ENCODE results near the gene CAPN11. TPM values are rescaled to one million over a fixed set of nuclear protein-coding genes. Genes with fewer than 3 reads are reported as not detected.

CAPN11 gene
- total and polyA plus RNA-seq, 2 experiments from 2014 or later, result 1.1 to 1.7 TPM

DNA sequence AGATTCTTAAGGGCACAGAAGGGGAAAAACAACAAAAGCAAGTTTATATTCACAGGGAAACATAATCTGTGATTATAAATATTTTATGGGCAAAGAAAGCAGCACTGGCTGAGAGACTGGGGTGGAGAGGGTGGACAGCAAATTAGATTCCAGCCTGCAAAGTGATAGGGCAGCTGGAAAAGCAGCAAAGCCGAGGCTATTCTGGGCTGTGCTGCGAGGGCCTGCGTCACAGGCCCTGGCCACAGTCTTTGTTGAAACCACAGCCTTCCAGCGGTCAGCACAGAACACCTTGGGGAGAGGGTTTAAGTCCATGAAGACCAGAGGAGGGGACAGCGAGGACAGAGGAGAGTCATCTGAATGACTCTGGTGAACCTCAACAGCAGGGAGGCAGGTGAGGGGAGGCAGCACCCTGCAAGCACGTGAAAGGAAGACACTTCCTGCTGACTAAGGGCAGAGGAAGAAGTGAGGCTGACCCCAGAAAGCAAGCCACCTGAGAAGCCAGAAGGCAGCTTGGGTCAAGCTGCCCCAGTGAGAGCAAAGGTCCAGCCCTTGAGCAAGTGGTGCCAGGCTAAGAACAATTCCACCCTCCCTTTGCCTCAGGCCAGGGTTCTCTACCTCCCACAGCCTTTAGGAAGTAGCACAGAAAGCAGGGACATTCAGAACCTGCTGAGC is 48.5 kb upstream of the CAPN11 start:
- H3K36me3 ChIP-seq (ENCODE audit: insufficient read depth), result peaks cover 40% of the 10 kb centered on the region
- peaks cover 19% of the 10 kb centered on the region for H4K20me1 ChIP-seq (replicated peaks; ENCODE audit: insufficient read depth)
- peaks cover 29% of the 10 kb centered on the region for H3K79me2 ChIP-seq (replicated peaks; ENCODE audit: insufficient read depth)
- Mint-ChIP-seq H3K4me3 (no peak overlapping the region), H3K36me3 (ENCODE audit: low read depth) (peaks cover 75% of the 10 kb centered on the region), H3K27ac (peak overlapping the region; percentile 72; the same call in 1 of the 2 replicates), H3K4me1 (no peaks in the 10 kb centered on the region; the same call in 2 of the 3 replicates), H3K9me3 (no peaks in the 10 kb centered on the region), H3K27me3 (ENCODE audit: insufficient read depth, low read depth, poor library complexity) (peaks cover 4% of the 10 kb centered on the region)
- no peak for DNase-seq (ENCODE audit: low spot score)
- H3K4me3 ChIP-seq, result no peak overlapping the region
- no peak overlapping the region for H2AFZ ChIP-seq
- no peaks in the 10 kb centered on the region for H3K9me2 ChIP-seq (ENCODE audit: insufficient read depth)
- H3F3A ChIP-seq (replicated peaks; ENCODE audit: low read depth), result 0 out of 2 replicates have a peak, but pooled peaks cover 3% of the 10 kb centered on the region
- no peaks in the 10 kb centered on the region for H3K4me1 ChIP-seq (ENCODE audit: insufficient read depth)
- TF ChIP-seq STAT1 (IDR thresholded peaks at IDR 0.05; ENCODE audit: unreplicated experiment) (no peak), NANOG (IDR thresholded peaks at IDR 0.05; ENCODE audit: borderline replicate concordance) (no peak), EZH2phosphoT487 (IDR thresholded peaks at IDR 0.05; ENCODE audit: unreplicated experiment) (no peak), EZH2 (IDR thresholded peaks at IDR 0.05; ENCODE audit: low read depth, unreplicated experiment) (no peak), POLR2AphosphoS5 (IDR thresholded peaks at IDR 0.05; ENCODE audit: low read depth) (no peak), JUNB (IDR thresholded peaks at IDR 0.05; ENCODE audit: unreplicated experiment) (no peak), CREB1 (CRISPR knock-in tag; IDR thresholded peaks at IDR 0.05; ENCODE audit: low read depth) (no peak), ZNF331 (CRISPR knock-in tag; IDR thresholded peaks at IDR 0.05; ENCODE audit: low read depth) (no peak), ZNF114 (CRISPR knock-in tag; IDR thresholded peaks at IDR 0.05) (no peak)
- TF ChIP-seq, protein P1, sequence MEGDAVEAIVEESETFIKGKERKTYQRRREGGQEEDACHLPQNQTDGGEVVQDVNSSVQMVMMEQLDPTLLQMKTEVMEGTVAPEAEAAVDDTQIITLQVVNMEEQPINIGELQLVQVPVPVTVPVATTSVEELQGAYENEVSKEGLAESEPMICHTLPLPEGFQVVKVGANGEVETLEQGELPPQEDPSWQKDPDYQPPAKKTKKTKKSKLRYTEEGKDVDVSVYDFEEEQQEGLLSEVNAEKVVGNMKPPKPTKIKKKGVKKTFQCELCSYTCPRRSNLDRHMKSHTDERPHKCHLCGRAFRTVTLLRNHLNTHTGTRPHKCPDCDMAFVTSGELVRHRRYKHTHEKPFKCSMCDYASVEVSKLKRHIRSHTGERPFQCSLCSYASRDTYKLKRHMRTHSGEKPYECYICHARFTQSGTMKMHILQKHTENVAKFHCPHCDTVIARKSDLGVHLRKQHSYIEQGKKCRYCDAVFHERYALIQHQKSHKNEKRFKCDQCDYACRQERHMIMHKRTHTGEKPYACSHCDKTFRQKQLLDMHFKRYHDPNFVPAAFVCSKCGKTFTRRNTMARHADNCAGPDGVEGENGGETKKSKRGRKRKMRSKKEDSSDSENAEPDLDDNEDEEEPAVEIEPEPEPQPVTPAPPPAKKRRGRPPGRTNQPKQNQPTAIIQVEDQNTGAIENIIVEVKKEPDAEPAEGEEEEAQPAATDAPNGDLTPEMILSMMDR (conservative IDR thresholded peaks at IDR 0.05; ENCODE audit: low read depth in 2 of 2), result no peak
- TF ChIP-seq, protein P2, sequence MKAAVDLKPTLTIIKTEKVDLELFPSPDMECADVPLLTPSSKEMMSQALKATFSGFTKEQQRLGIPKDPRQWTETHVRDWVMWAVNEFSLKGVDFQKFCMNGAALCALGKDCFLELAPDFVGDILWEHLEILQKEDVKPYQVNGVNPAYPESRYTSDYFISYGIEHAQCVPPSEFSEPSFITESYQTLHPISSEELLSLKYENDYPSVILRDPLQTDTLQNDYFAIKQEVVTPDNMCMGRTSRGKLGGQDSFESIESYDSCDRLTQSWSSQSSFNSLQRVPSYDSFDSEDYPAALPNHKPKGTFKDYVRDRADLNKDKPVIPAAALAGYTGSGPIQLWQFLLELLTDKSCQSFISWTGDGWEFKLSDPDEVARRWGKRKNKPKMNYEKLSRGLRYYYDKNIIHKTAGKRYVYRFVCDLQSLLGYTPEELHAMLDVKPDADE (IDR thresholded peaks at IDR 0.05), result no peak
- TF ChIP-seq, protein P3, sequence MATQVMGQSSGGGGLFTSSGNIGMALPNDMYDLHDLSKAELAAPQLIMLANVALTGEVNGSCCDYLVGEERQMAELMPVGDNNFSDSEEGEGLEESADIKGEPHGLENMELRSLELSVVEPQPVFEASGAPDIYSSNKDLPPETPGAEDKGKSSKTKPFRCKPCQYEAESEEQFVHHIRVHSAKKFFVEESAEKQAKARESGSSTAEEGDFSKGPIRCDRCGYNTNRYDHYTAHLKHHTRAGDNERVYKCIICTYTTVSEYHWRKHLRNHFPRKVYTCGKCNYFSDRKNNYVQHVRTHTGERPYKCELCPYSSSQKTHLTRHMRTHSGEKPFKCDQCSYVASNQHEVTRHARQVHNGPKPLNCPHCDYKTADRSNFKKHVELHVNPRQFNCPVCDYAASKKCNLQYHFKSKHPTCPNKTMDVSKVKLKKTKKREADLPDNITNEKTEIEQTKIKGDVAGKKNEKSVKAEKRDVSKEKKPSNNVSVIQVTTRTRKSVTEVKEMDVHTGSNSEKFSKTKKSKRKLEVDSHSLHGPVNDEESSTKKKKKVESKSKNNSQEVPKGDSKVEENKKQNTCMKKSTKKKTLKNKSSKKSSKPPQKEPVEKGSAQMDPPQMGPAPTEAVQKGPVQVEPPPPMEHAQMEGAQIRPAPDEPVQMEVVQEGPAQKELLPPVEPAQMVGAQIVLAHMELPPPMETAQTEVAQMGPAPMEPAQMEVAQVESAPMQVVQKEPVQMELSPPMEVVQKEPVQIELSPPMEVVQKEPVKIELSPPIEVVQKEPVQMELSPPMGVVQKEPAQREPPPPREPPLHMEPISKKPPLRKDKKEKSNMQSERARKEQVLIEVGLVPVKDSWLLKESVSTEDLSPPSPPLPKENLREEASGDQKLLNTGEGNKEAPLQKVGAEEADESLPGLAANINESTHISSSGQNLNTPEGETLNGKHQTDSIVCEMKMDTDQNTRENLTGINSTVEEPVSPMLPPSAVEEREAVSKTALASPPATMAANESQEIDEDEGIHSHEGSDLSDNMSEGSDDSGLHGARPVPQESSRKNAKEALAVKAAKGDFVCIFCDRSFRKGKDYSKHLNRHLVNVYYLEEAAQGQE (IDR thresholded peaks at IDR 0.05; ENCODE audit: unreplicated experiment), result no peak
- H3K27ac ChIP-seq (ENCODE audit: low read depth), result peak overlapping the region; percentile 45; the same call in 1 of the 2 replicates
- ATAC-seq, result no peak
- H3K27me3 ChIP-seq (ENCODE audit: insufficient read depth), result no peaks in the 10 kb centered on the region
- H3K4me2 ChIP-seq, result no peak overlapping the region

Measured in GM23338 (cell line).